Chondrocyte (in vitro differentiated cells): ENCODE results near the gene PHKA1. TPM values are rescaled to one million over a fixed set of nuclear protein-coding genes. Genes with fewer than 3 reads are reported as not detected.
"Not testable (repeated sequence)": the region's sequence is repeated elsewhere in the genome, so short reads cannot be mapped to it uniquely, and the experiment has no call there.

Experiments used
- DNase-seq: peaks from one replicate; pipeline ENCODE4 v3.0.0; 2021; ENCODE audit warnings: mixed read lengths, low spot score
- H3K27ac Mint-ChIP-seq: one replicate; pipeline ENCODE4 v1.8.0; 2021; ENCODE audit warnings: mild to moderate bottlenecking, moderate library complexity, mixed read lengths; ENCODE audit not compliant: unreplicated experiment
- H3K27me3 Mint-ChIP-seq: 2 replicates; pipeline ENCODE4 v1.8.0; 2021; ENCODE audit warnings: low read depth, mixed read lengths
- H3K36me3 Mint-ChIP-seq: 2 replicates; pipeline ENCODE4 v1.8.0; 2021; ENCODE audit warnings: low read depth, mixed read lengths
- H3K4me1 Mint-ChIP-seq: 2 replicates; pipeline ENCODE4 v1.8.0; 2021; ENCODE audit warnings: low read depth, mild to moderate bottlenecking, mixed read lengths
- H3K4me3 Mint-ChIP-seq: one replicate; pipeline ENCODE4 v1.8.0; 2021; ENCODE audit warnings: mild to moderate bottlenecking, moderate library complexity, mixed read lengths; ENCODE audit not compliant: unreplicated experiment
- H3K9me3 Mint-ChIP-seq: 2 replicates; pipeline ENCODE4 v1.8.0; 2021; ENCODE audit warnings: low read depth, mixed read lengths
- CTCF ChIP-seq: fragments of 200-600 bp; sonication (generic); IDR thresholded peaks from 2 replicates; pipeline ENCODE4 v1.5.0; 2021; ENCODE audit warnings: antibody characterized with exemption, mild to moderate bottlenecking, moderate library complexity
- total RNA-seq: library from RNA; stranded (reverse); gene quantifications from 3 replicates; pipeline ENCODE4 v1.2.1, GENCODE V29; 2021

The PHKA1 gene
- total RNA-seq, 1 donor from 2014 or later: 5.3 TPM

- H3K36me3 Mint-ChIP-seq: peaks cover 3% of the 10 kb centered on the region
- no peaks in the 10 kb centered on the region for H3K27me3 Mint-ChIP-seq
- peaks cover 5% of the 10 kb centered on the region for H3K4me1 Mint-ChIP-seq
- DNase-seq: no peak
- no peak overlapping the region for H3K4me3 Mint-ChIP-seq
- H3K27ac Mint-ChIP-seq: no peak overlapping the region
- peaks cover 5% of the 10 kb centered on the region for H3K9me3 Mint-ChIP-seq
- no peak for TF ChIP-seq CTCF
These were observed 28.2 kb downstream of the PHKA1 start for GRCh38 chrX:72685810-72686456.

- TF ChIP-seq CTCF: no peak
- Mint-ChIP-seq H3K36me3 (peaks cover 4% of the 10 kb centered on the region), H3K27ac (no peak overlapping the region), H3K4me3 (no peak overlapping the region), H3K9me3 (peaks cover 4% of the 10 kb centered on the region), H3K27me3 (no peaks in the 10 kb centered on the region), H3K4me1 (peaks cover 5% of the 10 kb centered on the region)
- no peak for DNase-seq
These were observed 29.1 kb downstream of the PHKA1 start for GRCh38 chrX:72685018-72685417.

GRCh38 chrX:72683631-72684030 is 30.5 kb downstream of the PHKA1 start:
- no peak overlapping the region for H3K27ac Mint-ChIP-seq
- H3K4me3 Mint-ChIP-seq: no peak overlapping the region
- H3K36me3 Mint-ChIP-seq: peaks cover 7% of the 10 kb centered on the region
- DNase-seq: no peak
- H3K9me3 Mint-ChIP-seq: peaks cover 13% of the 10 kb centered on the region
- no peaks in the 10 kb centered on the region for H3K27me3 Mint-ChIP-seq
- peaks cover 5% of the 10 kb centered on the region for H3K4me1 Mint-ChIP-seq
- TF ChIP-seq CTCF: no peak

GRCh38 chrX:72676465-72676864 is 37.6 kb downstream of the PHKA1 start:
- Mint-ChIP-seq H3K27me3 (no peaks in the 10 kb centered on the region), H3K27ac (no peak overlapping the region), H3K4me3 (no peak overlapping the region), H3K4me1 (no peaks in the 10 kb centered on the region), H3K36me3 (peaks cover 6% of the 10 kb centered on the region), H3K9me3 (peaks cover 16% of the 10 kb centered on the region)
- no peak for DNase-seq
- TF ChIP-seq CTCF: no peak

- H3K9me3 Mint-ChIP-seq: peaks cover 11% of the 10 kb centered on the region
- not testable (repeated sequence) for H3K36me3 Mint-ChIP-seq, H3K4me1 Mint-ChIP-seq, H3K4me3 Mint-ChIP-seq, H3K27me3 Mint-ChIP-seq, H3K27ac Mint-ChIP-seq, DNase-seq
These were observed 40.2 kb downstream of the PHKA1 start for GRCh38 chrX:72673951-72674350.

- DNase-seq, H3K36me3 Mint-ChIP-seq, H3K27ac Mint-ChIP-seq, H3K4me1 Mint-ChIP-seq, H3K27me3 Mint-ChIP-seq, H3K4me3 Mint-ChIP-seq, H3K9me3 Mint-ChIP-seq: not testable (repeated sequence)
These were observed 44.6 kb downstream of the PHKA1 start for GRCh38 chrX:72669508-72669907.
